GM11168 (cell line): ENCODE measurements around the gene ADAM30.
"Not testable (repeated sequence)": the region's sequence is repeated elsewhere in the genome, so short reads cannot be mapped to it uniquely, and the experiment has no call there.

ENCODE experiments used
- in situ Hi-C: fragments of 300-500 bp; cut with MboI; formaldehyde crosslinking; loops from one replicate; pipeline ENCODE4 v1.12.0; 2022; ENCODE audit warnings: low sequenced_read_pairs; ENCODE audit not compliant: unreplicated experiment

Gene ADAM30

DNA sequence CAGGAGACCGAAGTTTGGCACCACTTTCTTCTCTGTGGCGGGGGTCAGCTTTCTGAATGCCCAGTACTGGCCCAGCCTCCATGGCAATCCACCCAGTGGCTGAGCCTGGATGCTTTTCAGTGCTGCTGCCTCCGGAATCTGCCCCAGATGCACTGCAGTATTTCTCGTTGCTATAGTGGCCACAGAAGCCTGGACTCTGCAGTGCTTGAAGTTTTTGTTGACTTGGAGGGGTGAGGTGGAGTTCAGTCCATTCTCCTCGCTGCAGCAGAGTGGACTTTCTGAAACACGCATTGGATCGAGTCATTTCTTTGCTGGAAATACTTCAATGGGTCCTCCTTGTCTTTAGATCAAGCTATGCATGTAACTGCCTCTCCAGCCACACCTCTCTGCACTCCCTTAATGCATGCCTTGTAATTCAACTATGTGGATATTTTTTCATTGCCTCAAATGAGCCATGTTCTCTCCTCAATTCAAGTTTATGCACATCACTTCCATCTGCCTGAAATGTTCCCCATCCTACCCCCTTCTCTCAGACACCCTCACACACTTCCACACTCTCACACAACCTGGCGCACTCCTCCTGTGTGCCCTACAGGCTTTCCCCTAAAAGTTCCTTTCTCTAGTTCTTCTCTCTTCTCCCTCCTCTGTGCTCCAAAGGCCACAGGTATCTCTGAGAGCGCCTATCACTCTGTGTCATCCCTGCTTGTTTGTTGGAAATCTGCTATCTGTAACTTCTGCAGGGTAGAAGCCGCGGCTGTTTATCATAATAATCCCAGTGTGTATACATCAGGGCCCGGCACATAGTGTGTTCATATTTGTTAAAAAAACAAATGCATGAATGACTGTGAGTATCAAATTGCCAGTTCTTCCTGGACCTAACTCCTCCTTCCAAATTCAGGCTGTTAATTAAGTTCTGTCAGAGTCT, 16.5 kb downstream of the ADAM30 start:
- in situ Hi-C loops = no loop called here

GRCh38 chr1:119878171-119878570, 18.1 kb downstream of the ADAM30 start:
- in situ Hi-C loops = no loop called here

GRCh38 chr1:119874186-119874585, 22.1 kb downstream of the ADAM30 start:
- in situ Hi-C loops = no loop called here

- in situ Hi-C loops = no loop called here
Observed at GRCh38 chr1:119873135-119874015, 22.9 kb downstream of the ADAM30 start.

DNA sequence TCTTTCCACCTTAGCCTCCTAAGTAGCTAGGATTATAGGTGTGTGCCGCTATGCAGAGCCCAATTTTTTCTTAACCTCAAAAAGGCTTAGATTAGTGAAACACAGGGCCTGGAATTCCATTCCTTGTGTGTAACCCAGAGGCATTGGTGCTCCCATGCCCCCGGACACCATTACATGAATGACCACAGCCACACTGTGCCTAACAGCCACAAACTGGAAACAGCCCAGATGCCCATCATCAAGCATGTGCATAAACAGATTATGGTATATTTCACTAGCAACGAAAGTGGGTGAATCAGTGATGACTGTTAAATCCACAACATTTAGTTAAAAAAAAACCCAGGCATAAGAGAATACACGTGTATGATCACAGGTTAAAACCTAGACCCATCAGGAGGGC, 24.4 kb downstream of the ADAM30 start:
- in situ Hi-C loops = no loop called here

GRCh38 chr1:119870917-119871596, 25.3 kb downstream of the ADAM30 start:
- in situ Hi-C loops = no loop called here

- in situ Hi-C loops = no loop called here
Observed at GRCh38 chr1:119869995-119870394, 26.3 kb downstream of the ADAM30 start.

DNA sequence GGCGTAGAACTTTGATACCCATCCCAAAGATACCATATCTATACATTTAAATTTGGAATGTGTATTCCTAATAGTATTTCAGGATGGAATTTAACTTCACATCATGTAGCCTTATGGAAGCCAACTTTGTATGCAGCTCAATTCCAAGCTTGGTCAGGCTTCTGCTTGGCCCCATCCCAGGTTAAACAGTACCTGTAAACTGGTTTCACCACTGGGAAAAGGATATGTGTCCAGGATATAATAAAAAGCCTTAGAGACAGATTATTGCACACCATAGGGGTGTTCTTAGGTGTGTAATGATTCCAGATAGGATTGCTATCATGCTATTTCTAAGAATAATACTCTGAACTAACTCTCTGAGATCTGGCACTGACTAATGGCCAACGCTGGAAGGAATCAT, 28.1 kb downstream of the ADAM30 start:
- in situ Hi-C loops = no loop called here

DNA sequence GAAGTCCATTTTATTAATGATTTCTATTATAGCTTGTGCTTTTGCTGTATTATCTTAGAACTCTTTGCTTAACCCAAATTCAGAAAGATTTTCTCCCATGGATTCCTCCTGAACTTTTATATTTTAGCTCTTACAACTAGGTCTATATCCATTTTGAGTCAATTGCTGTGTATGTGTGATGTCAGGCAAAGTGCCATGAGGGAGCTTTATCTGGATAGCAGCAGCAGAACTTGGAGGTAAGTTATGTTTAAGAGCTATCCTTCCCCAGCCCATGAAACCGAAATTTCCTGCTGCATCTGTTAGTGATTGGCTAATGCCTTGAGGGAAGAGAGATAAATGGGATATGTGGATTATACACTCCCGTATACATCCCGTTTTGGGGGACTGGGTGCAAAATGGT, 29.9 kb downstream of the ADAM30 start:
- in situ Hi-C loops = no loop called here

DNA sequence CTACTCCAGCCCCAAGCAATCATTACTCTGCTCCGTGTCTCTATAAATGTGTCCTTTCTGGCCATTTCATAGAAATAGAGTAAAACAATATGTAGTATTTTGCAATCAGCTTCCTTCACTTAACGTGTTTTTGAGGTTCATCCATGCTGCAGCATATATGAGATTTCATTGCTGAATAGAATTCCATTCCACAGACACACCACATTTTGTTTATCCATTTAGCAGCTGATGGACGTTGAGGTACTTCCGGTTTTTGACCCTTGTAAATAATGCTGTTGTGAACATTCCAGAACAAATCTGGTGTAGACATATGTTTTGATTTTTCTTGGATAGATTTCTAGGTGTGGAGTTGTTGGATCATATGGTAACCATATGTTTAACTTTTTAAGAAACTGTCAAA, 30.7 kb downstream of the ADAM30 start:
- in situ Hi-C loops = no loop called here

DNA sequence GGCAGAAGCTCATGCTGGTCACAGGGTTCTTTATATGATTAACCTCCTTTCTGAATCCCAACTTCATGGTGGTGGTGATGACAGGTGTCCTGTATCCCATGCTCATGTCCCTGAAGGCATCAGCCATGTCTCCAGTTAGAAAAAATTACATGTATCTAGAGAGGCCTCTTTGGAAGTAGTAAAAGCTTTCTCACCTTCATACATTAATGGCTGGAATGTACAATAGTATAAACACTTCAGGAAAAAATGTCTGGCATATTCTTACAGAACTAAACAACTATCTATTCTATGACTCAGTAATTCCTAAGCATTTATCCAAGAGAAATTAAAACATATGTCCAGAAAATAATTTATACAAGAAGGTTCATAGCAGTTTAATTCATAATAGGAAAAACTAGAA, 34.0 kb downstream of the ADAM30 start:
- in situ Hi-C loops = no loop called here

- in situ Hi-C loops = no loop called here
Observed at GRCh38 chr1:119861547-119861946, 34.8 kb downstream of the ADAM30 start.

GRCh38 chr1:119859647-119860046, 36.7 kb downstream of the ADAM30 start:
- in situ Hi-C loops = no loop called here

- in situ Hi-C loops = not testable (repeated sequence)
Observed at GRCh38 chr1:119858556-119859214, 37.6 kb downstream of the ADAM30 start.

- in situ Hi-C loops = no loop called here
Observed at GRCh38 chr1:119858126-119858525, 38.2 kb downstream of the ADAM30 start.

DNA sequence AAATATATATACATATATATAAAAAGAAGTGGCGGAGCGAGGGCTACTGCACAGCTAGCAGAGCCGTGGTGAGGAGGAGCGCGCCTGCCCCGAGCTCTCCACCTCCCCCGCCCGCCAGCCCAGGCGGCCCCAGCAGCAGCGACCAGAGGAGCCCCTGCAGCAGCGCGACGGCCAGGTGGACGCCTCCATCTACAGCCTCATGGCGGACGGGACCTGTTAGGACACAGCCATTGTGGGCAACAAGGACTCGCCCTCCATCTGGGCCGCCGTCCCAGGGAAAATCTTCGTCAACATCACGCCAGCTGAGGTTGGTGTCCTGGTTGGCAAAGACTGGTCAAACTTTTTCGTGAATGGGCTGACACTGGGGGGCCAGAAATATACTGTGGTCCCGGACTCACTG, 43.2 kb downstream of the ADAM30 start:
- in situ Hi-C loops = no loop called here

- in situ Hi-C loops = not testable (repeated sequence)
Observed at GRCh38 chr1:119844206-119844605, 52.1 kb downstream of the ADAM30 start.
